NCI-H2227 treated with DMSO at 0.1 percent for 48 hours (cell line): ENCODE results near the gene CARD6.
"Not testable (repeated sequence)": the region's sequence is repeated elsewhere in the genome, so short reads cannot be mapped to it uniquely, and the experiment has no call there.

Source experiments
- DNase-seq: peaks from one replicate; lab custom pipeline; 2025; lab: John Stamatoyannopoulos, UW

The CARD6 gene

DNA sequence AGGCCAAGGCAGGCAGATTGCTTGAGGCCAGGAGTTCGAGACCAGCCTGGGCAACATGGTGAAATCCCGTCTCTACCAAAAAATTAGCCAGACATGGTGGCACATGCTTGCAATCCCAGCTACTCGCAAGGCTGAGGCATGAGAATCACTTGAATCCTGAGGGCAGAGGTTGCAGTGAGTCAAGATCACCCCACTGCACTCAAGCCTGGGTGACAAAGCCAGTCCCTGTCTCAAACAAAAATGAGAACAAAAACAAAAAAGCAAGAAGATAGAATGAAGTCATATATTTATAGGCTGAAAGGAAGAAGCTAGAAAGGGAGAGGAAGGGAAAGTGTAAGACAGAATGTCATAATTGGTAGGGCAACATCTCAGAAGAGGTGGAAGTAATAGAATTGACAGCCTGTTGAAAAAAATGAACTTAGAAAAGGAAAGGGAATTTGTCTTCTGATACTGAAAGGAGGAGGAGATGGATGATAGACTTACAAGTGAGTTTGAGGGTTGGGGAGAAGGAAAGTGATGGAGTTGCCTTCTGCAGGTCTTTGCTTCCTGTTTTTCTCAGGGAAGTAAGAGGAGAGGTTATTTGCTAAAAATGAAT is 32.2 kb downstream of the CARD6 start:
- DNase-seq: no peak

DNA sequence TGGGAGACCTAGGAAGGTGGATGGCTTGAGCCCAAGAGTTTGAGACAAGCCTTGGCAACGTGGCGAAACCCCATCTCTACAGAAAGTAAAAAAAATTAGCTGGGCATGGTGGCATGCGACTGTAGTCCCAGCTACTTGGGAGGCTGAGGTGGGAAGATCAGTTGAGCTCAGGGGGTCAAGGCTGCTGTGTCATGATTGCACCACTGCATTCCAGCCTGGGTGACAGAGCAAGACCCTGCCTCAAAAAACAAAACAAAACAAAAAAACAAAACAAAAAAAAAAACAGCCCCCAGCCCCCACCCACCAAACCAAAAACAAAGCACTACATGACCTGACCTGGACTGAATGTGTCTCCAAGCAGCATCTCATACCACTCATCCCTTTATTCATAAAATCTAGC is 34.8 kb downstream of the CARD6 start:
- no peak for DNase-seq

DNA sequence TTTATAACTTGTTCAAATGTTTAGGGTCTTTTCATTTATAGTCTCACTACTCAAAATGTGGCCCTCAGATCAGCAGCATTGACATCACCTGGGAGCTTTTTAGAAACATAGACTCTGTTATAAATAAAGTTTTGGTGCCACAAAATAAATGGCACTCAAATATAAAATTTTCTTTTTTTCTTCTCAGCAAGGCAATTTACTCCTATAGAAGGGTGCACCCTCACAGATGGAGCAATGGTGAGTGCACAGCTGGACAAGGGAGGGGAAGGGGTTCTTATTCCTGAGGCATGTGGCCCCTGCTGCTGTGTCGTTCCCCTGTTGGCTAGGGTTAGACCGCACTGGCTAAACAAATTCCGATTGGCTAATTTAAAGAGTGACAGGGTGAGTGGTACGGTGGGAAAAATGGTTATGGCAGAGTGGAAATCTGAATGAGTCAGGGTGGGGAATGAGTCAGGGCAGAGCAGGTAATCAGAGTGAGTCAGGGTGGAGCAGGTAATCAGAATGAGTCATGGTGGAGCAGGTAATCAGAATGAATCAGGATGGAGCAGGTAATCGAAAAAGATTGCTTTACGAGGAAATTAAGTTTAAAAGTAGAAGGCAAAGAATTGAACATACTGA is 36.3 kb downstream of the CARD6 start:
- no peak for DNase-seq

DNA sequence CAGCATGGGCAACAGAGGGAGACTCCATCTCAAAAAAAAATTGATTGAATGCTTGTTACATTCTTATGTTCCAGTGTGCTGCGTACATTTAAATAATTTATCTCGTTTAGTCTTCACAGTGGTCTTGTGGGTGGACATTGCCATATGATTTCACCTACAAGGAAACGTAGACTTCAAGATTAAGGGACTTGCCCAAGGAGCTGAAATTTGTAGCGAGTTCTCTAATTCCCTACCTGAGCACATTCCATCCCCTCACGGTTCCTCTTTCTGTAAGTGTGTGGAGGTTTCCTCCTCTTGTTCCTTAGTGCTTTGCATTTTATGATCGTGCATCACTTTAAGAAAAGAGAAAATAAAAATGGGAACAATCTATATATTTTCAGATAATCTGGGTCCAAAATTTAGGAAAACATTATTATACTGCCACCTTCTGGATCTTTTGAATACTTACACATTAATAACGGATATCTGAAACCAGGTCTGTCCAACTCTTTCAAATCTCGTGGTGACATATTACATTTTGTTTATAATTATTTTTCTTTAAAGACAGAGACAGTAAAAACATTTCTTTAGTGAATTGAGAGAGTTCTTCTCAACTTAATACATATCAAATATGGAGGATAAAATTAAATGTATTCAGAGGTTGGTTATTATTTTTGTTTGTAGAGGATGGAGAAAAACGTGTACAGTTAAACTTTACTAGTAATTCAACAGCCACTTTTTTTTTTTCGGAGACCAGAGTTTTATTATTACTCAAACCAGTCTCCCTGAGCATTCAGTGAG is 38.2 kb downstream of the CARD6 start:
- DNase-seq: peak; percentile 55

DNA sequence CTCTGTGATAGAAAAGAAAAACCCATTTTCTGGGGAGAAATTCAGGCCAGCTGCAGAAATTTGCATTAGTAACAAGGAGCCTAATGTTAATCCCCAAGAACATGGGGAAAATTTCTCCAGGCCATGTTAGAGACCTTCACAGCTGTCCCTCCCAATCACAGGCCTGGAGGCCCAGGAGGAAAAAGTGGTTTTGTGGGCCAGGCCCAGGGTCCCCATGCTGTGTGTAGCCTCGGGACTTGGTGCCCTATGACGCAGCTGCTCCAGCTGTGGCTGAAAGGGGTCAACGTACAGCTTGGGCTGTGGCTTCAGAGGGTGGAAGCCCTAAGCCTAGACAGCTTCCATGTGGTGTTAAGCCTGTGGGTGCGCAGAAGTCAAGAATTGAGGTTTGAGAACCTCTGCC is 41.1 kb downstream of the CARD6 start:
- no peak for DNase-seq

DNA sequence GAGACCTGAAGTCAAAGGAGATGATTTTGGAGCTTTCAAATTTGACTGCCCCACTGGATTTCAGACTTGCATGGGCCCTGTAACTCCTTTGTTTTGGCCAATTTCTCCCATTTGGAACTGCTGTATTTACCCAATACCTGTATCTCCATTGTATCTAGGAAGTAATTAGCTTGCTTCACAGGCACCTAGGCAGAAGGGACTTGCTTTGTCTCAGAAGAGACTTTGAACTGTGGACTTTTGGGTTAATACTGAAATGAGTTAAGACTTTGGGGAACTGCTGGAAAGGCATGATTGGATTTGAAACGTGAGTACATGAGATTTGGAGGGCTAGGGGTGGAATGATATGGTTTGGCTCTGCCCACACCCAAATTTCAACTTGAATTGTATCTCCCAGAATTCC is 41.9 kb downstream of the CARD6 start:
- DNase-seq: not testable (repeated sequence)

DNA sequence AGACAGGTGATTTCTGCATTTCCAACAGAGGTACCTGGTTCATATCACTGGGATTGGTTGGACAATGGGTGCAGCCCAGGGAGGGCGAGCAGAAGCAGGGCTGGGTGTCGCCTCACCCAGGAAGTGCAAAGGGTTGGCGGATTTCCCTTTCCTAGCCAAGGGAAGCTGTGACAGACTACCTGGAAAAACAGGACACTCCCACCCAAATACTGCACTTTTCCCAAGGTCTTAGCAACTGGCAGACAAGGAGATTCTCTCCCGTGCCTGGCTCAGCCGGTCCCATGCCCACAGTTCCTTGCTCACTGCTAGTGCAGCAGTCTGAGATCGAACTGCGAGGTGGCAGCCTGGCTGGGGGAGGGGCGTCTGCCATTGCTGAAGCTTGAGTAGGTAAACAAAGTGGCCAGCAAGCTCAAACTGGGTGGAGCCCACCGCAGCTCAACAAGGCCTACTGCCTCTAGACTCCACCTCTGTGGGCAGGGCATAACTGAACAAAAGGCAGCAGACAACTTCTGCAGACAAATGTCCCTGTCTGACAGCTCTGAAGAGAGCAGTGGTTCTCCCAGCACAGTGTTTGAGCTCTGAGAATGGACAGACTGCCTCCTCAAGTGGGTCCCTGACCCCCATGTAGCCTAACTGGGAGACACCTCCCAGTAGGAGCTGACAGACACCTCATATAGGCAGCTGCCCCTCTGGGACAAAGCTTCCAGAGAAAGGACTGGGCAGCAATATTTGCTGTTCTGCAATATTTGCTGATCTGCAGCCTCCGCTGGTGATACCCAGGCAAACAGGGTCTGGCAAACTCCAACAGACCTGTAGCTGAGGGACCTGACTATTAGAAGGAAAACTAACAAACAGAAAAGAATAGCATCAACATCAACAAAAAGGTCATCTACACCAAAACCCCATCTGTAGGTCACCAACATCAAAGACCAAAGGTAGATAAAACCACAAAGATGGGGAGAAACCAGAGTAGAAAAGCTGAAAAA is 54.6 kb downstream of the CARD6 start:
- DNase-seq: not testable (repeated sequence)

DNA sequence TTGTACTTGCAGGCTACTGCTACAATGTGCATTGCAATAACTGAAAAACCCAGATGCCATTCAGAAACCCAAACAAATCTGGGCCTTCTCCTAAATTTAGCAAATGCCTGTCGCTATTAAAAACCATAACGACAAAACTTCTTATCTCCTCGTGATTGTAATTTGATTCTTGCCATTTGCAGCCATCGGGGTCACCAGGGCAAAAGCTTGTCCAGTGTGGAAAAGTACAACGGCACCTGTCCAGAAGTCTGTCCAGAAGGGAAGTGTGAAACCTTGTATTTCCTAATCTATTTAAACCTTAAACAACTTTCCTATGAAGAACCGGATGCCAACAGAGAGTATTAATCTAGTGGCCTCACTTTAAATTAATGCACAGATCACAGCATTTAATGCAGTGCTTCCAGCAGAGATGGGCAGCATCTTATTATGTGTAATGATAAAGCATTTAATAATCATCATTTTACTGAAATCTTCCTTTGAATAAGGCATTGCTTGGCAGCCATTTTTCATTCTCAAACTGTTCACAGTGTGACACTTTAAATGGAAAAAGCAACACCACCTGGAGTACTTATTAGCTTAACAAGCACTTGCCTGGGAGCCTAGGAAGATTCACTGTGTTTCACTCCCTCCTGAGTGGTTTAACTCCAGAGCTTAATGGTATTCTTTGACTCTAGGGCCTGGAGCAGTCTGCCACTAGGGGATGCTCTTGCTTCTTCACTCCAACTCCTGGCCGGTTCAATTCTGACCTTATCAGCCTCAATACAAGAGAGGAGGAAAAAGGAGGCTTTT is 63.2 kb downstream of the CARD6 start:
- peak; percentile 75 for DNase-seq

DNA sequence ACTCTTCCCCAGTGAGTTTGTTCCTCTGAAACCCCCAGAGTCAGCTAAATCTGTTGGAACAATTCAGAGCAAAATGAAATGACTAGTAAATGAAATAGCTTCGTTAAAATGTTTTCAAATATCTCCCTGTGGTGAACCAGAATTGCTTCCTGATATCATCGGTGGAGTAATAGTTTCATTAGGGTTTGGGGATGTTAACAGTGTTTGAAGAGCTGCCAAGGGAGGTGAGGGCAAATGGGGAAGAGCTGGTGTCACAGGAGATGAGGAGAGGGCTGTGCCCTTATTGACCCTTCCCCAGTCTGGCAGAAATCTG is 63.8 kb downstream of the CARD6 start:
- no peak for DNase-seq

DNA sequence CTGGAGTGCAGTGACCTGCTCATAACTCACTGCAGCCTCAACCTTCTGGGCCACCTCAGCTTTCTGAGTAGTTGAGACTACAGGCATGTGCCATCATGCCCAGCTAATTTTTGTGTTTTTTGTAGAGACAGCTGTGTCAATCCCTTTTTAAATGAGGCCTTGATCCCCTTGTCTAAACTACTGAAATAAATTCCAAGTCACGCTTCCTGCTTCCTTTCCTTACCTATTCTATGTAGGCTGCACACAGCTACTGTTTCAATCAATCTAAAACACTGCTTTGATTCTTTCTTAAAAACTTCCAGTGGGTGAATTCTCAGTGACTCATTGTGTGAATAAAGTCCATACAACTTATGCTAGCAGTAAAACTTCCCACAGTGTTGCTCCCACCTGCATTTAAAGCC is 65.2 kb downstream of the CARD6 start:
- DNase-seq: no peak

DNA sequence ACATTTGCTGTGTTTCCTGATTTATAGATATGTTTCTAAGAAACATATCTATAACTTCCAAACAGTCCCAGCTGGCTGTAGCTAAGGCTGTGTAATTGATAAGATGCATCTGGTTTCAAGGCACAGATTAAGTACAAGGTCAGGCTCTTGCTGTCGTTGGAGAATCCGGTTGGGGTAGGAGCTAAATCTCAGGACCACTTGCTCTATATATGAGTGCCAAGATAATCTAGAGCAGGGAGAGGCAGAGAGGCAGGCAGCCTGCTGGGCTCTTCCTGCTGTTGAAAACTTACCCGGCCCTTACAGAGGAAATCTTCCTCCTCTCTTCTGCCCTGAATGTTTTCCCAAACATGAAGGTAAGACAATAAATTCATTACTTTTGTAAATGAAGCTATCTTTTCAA is 68.1 kb downstream of the CARD6 start, which contains the start of gene C7:
Gene C7 (plus strand): TSS at position 234 of the 400 bp plus-strand sequence. CDS start 114 bp downstream, at position 348.
- DNase-seq: no peak

DNA sequence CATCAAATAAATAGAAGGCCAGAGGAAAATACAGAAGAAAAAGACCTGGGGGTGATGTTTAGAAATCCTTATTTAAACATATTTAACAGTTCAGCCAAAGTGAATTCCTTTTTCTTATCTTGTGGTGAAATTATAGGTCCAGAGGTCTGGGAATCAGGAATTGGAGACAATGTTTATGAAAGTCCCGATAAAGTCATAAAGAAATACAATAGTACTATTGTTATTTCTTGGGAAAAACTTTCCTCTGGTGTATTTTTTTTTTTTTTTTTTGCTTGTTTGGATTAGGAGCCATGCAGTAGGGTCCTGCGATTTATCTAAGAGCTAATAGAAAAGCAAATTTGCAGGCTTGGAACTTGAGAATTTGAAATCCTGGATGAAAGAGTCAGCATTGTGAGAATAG is 68.6 kb downstream of the CARD6 start:
- DNase-seq: no peak
